ENCODE data around the gene COMMD6.
A peak's percentile ranks its signal among the peaks of the same experiment; 100 is the strongest.
"Not testable (repeated sequence)": the region's sequence is repeated elsewhere in the genome, so short reads cannot be mapped to it uniquely, and the experiment has no call there.

The COMMD6 gene

DNA sequence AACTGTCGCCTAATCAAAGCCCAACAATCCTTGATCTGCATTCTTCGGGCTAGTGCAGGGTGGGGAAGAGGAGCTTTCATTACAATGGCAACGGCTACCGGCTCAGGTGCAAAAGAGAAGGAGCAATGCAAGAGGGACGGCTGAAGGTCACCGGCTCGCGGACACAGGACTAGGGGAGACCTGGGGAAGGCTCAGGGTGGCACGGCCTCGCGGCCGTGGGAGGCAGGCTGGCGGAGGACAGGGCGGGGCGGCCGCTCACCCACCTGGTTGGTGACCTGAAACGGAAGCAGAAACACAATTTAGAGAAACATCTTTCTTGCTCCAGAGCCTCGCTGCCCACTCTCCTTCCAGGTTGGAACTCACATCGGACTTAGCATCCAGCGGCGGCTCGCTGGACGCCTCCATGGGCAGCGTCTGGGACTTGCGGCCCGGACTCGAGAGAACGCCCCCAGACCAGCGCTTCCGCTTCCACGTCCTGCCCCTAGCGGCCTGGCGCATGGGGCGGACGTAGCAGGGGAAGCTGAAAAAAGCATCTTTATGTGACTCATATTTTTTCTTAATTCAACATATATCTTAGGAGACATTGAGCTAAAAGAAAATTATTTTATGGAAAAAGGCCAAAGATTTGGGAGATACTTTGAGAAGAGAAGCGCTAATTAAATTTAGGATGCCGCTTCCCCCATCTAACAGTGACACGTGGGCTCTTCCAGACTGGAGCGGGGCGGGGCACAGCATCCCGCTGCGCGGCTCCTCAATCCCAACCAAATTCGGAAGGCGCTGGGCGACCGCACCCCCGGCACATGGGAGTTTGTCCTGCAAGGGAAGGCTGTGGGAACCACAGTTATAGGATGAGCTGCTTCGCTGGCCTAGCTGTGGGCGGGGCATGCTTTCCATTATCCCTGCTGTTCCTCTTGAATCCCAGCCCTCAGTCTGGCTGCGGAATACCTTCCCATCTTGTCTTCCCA, at the start of gene COMMD6:
Gene COMMD6, minus strand, starts transcription at position 441 of the 965 bp plus-strand sequence. Its CDS starts 36 bp downstream, at position 405.
- DNase-seq, result peak; percentile 82
- in situ Hi-C loops (cut with HindIII; ENCODE audit: low pct_ligation_motif_present, low pct_unique_long_range_greater_than_20kb, low sequenced_read_pairs), result no loop called here

DNA sequence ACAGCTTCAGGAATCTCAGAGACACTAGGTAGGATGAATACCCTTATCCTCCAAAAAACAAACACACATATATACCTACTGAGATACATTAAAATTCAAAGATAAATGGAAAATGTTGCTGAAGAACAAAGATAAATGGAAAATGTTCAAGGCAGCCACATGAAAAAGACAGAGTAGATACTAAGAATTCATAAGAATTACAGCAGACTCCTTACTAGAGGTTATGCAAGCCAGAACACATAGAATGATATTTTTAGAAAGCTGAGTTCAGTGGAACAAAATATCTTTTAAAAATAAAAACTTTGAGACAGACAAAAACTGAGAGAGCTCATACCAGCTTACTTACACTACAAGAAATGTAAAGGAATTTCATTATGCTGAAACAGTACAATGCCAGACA, 47.5 kb upstream of the COMMD6 start:
- no peak for DNase-seq
- in situ Hi-C loops (cut with HindIII; ENCODE audit: low pct_ligation_motif_present, low pct_unique_long_range_greater_than_20kb, low sequenced_read_pairs), result no loop called here

DNA sequence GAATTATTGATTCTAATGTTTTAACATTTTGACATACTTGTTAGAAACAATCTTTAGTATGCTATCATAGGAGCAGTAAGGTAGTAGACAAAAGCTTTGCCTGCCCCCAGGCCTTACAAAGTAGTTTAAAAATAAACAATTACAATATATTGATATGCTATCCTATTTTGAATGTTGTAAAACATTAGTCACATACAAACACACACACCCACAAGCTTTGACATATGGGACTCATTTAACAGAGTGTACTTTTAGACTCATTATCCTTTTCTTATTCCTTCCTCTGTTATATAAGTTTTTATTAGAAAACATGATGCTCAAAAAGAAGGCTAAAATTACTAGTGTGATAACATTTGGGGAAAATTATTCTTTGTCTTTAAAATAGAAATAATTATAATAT, 45.5 kb upstream of the COMMD6 start:
- DNase-seq, result no peak
- in situ Hi-C loops (cut with HindIII; ENCODE audit: low pct_ligation_motif_present, low pct_unique_long_range_greater_than_20kb, low sequenced_read_pairs), result no loop called here

DNA sequence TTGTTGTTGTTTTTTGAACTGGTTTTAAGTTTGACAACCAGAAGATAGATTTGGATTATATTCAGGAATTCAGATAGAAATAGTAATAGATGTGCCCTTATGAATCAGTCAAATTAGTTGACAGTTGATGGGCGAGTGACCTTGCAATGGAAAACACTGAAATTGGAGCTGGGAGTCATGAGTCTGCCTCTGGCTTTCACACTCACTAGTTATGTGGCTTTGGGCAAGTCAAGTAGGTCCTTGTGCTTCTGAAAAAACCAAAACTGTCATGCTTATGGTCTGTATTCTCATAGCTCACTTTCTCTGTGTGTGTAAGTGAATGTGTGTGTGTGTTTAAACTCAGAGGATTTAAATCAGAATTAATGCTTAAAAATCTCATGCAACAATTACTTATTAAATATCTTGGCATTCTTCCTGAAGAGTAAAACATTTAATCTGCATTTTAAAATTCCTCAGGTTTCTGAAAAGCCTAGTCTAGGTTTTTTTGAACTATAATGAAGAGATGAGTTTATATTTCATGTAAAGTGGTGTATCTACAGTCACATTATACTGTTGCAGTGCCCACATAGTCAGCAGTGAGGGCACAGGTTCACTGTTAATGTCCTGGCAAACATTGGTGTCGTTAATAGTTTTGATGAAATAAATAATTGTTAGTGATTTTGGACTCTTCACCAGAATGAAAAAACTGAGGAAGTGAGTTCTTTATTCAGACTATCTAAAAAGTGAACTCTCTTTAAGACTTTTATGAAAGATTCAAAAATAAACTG, 44.4 kb upstream of the COMMD6 start:
- DNase-seq, result no peak
- in situ Hi-C loops (cut with HindIII; ENCODE audit: low pct_ligation_motif_present, low pct_unique_long_range_greater_than_20kb, low sequenced_read_pairs), result no loop called here

DNA sequence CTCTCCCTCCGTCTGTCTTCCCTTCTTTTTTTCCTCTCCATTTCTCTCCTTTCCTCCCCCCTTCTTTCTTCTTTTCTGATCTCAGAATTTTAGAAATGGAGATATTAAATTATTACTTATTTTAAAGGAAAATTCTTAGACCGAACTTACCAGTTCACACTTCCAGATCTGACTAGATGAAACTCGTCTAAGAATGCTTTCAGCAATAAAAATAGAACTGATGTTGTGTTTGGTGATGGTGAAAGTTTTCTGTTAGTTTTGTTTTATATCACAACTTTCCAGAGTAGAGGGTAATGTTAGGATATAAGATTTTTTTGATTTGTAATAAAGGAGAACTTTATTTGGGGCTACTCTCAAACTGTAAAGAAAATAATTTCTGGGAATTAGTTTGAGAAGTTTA, 41.9 kb upstream of the COMMD6 start:
- DNase-seq, result no peak
- in situ Hi-C loops (cut with HindIII; ENCODE audit: low pct_ligation_motif_present, low pct_unique_long_range_greater_than_20kb, low sequenced_read_pairs), result no loop called here

DNA sequence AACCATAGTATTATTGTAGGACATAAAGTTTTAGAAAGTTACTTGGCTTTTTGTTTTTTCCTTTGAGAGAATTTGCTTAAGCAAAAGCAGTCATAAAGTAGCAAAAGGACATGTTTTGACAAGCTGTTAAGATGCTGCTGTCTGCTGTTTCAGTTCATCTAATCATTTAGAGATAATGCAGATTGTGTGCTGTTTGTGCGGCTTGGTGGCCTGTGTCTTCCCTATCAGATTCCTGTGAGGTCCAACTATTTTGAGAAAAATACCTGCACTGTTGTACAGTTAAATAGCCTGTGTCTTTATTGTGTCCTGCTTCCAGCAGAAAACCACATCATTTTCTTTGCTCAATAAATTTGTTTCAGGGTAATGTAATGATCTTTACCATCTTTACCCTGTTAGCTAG, 31.9 kb upstream of the COMMD6 start:
- no peak for DNase-seq
- in situ Hi-C loops (cut with HindIII; ENCODE audit: low pct_ligation_motif_present, low pct_unique_long_range_greater_than_20kb, low sequenced_read_pairs), result no loop called here

GRCh38 chr13:75566658-75567057, 29.0 kb upstream of the COMMD6 start:
- in situ Hi-C loops (cut with HindIII; ENCODE audit: low pct_ligation_motif_present, low pct_unique_long_range_greater_than_20kb, low sequenced_read_pairs), result no loop called here
- peak; percentile 44 for DNase-seq

DNA sequence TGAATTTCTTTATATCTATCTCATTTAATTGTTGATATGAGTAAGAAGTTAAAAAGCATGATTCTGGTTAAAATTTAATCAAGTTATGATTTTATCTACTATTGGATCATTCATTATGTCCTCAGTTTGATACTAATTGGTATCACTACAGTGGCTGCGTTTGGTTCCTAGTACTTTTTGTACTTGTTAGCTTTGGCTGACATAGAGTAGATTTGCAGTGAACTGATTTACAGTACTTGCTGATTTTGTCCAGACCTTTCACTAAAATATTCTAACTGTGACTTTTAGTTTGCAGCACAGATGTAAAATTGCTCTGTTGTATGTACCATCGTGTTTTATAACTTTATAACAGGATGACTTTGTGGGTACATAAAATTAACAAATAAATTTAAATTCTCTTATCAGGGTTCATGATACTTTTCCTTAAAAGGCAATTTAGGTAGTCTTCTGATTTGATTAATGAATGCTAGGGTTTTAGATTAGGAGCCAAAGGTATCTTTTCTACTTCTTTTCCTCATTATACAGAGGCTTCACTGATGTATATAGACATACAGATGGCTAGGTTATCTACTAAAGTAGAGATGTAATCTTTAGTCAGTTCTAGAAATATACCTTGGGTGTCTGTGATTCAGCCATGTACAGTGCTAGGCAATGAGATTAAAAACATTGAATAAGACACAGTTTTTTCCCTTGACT, 20.7 kb upstream of the COMMD6 start:
- in situ Hi-C loops (cut with HindIII; ENCODE audit: low pct_ligation_motif_present, low pct_unique_long_range_greater_than_20kb, low sequenced_read_pairs), result no loop called here
- DNase-seq, result no peak

GRCh38 chr13:75556961-75557360, 19.3 kb upstream of the COMMD6 start:
- no peak for DNase-seq
- in situ Hi-C loops (cut with HindIII; ENCODE audit: low pct_ligation_motif_present, low pct_unique_long_range_greater_than_20kb, low sequenced_read_pairs), result no loop called here

DNA sequence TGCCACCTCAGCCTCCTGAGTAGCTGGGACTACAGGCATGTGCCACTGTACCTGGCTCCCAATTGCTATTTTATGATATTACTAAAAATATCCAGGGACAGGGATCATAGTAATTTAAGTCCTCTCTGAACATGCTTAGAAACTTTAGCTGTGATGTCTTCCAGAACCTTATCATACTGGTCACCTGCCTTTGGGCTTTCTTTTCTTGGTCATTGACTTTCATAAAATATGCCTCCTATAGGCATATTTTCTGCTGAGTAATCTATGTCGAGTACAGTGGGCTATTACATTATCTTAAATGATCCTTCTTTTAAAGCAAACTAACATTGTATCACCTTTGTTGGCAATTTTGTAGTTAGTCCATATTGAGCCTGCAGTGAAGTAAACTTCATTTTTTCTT, 18.2 kb upstream of the COMMD6 start:
- in situ Hi-C loops (cut with HindIII; ENCODE audit: low pct_ligation_motif_present, low pct_unique_long_range_greater_than_20kb, low sequenced_read_pairs), result no loop called here
- DNase-seq, result no peak

GRCh38 chr13:75554981-75555380, 17.3 kb upstream of the COMMD6 start:
- DNase-seq, result no peak
- in situ Hi-C loops (cut with HindIII; ENCODE audit: low pct_ligation_motif_present, low pct_unique_long_range_greater_than_20kb, low sequenced_read_pairs), result no loop called here

GRCh38 chr13:75554464-75554863, 16.8 kb upstream of the COMMD6 start:
- in situ Hi-C loops (cut with HindIII; ENCODE audit: low pct_ligation_motif_present, low pct_unique_long_range_greater_than_20kb, low sequenced_read_pairs), result no loop called here
- no peak for DNase-seq

GRCh38 chr13:75550159-75550567, 12.5 kb upstream of the COMMD6 start:
- peak; percentile 67 for DNase-seq
- in situ Hi-C loops (cut with HindIII; ENCODE audit: low pct_ligation_motif_present, low pct_unique_long_range_greater_than_20kb, low sequenced_read_pairs), result no loop called here

DNA sequence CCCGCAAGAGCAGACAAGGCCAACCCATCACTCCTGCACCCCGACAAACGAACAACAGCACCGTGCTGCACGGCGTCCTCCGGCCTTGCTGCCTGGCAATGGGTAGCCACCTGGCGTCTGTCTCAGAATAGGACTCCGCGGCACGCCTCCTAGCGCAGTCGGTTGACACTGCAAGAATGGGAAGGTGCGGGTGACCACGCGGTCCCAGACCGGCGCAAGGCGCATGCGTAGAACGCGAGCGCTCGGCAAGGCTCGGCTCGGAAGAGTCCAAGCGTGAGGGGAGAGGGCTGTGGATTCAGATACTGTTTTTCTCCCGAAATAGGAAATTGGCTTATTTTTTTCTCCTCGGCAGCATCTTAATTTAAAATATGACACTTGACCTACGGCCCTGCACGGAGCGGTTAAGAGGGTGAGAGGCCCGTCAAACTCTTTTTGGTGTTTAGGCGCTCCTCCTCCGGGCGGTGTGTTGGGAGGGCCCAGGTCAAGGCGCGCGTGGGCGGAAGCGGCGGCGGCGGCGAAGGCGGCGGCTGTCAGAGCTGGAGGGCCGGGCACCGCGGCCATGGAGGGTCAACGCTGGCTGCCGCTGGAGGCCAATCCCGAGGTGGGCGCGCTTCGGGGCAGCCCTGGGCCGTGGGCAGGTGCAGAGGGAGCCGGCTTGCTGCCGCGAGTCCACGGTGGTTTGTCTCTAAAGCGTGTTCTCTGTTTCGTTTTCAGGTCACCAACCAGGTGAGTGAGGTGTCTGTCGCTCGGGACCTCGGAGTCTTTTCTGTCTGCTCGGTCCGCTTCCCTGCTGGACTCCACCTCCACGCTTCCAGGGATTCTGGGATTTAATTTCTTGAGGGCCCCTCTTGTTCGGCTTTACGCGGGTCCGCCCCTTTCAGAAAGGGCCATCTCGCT, 11.9 kb upstream of the COMMD6 start, which contains the start of gene UCHL3:
Gene UCHL3, plus strand, starts transcription at position 530 of the 897 bp plus-strand sequence. Its CDS starts 30 bp downstream, at position 560.
- in situ Hi-C loops (cut with HindIII; ENCODE audit: low pct_ligation_motif_present, low pct_unique_long_range_greater_than_20kb, low sequenced_read_pairs), result no loop called here
- peak; percentile 95 for DNase-seq

DNA sequence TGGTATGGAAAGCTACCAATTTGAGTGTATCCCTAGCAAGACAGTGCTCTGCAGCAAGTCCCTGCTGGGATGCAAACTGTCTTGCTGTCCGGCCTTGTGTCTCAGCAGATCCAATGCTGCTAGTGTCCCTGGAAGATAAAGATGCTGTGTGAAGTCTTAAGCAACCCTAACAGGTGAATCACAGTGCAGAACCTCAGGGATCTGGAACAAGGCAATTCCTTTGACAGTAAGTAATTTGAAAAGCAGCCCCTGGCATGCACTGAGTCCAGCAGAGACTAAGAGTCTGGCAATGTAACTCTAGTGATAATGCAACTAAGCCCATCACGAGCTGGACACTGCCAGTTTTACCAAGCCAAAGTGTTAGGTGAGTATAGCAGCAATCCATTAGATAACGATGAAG, 10.3 kb upstream of the COMMD6 start:
- no peak for DNase-seq
- in situ Hi-C loops (cut with HindIII; ENCODE audit: low pct_ligation_motif_present, low pct_unique_long_range_greater_than_20kb, low sequenced_read_pairs), result no loop called here

- DNase-seq; in situ Hi-C loops (cut with HindIII; ENCODE audit: low pct_ligation_motif_present, low pct_unique_long_range_greater_than_20kb, low sequenced_read_pairs): not testable (repeated sequence)
Measured at GRCh38 chr13:75545386-75545785, 7.7 kb upstream of the COMMD6 start.

- in situ Hi-C loops (cut with HindIII; ENCODE audit: low pct_ligation_motif_present, low pct_unique_long_range_greater_than_20kb, low sequenced_read_pairs), result no loop called here
- DNase-seq, result no peak
Measured at GRCh38 chr13:75544681-75545330, 7.2 kb upstream of the COMMD6 start.

Measured in ACHN (cell line).